ENCODE data around the gene DNLZ. TPM values are rescaled to one million over a fixed set of nuclear protein-coding genes. Genes with fewer than 3 reads are reported as not detected.

The DNLZ gene
- total RNA-seq, 1 donor from 2014 or later: 15.5 TPM

DNA sequence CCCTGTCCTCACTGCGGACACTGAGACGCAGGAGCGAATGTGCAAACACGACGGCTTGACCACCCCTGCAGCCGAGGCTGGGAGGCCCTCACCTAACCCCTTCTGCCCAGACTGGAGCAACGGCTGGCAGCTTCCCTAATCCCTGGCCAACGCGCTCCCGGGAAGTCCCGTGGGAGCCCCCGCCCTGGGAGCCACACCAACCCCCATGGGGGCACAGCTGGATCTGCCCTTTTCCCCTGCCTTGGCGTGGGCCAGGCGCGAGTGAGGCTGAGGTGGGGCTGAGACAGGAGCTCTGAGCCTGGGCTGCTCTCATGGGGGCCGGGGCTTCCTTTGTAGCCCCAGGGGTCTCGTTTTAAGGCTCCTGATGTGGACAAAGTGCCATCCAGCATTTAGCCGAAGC lies 4.6 kb upstream of the DNLZ start:
- DNase-seq: no peak
- H3K27me3 ChIP-seq: no peaks in the 10 kb centered on the region
- no peak overlapping the region for H3K27ac ChIP-seq
- ATAC-seq: no peak
- intact Hi-C loops (cut with DNase I): no loop called here
- H3K4me1 ChIP-seq: peaks cover 14% of the 10 kb centered on the region
- H3K36me3 ChIP-seq: no peaks in the 10 kb centered on the region
- TF ChIP-seq, protein P1, sequence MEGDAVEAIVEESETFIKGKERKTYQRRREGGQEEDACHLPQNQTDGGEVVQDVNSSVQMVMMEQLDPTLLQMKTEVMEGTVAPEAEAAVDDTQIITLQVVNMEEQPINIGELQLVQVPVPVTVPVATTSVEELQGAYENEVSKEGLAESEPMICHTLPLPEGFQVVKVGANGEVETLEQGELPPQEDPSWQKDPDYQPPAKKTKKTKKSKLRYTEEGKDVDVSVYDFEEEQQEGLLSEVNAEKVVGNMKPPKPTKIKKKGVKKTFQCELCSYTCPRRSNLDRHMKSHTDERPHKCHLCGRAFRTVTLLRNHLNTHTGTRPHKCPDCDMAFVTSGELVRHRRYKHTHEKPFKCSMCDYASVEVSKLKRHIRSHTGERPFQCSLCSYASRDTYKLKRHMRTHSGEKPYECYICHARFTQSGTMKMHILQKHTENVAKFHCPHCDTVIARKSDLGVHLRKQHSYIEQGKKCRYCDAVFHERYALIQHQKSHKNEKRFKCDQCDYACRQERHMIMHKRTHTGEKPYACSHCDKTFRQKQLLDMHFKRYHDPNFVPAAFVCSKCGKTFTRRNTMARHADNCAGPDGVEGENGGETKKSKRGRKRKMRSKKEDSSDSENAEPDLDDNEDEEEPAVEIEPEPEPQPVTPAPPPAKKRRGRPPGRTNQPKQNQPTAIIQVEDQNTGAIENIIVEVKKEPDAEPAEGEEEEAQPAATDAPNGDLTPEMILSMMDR (IDR thresholded peaks at IDR 0.05): no peak
- H3K4me3 ChIP-seq: no peak overlapping the region
- H3K9me3 ChIP-seq: no peaks in the 10 kb centered on the region

DNA sequence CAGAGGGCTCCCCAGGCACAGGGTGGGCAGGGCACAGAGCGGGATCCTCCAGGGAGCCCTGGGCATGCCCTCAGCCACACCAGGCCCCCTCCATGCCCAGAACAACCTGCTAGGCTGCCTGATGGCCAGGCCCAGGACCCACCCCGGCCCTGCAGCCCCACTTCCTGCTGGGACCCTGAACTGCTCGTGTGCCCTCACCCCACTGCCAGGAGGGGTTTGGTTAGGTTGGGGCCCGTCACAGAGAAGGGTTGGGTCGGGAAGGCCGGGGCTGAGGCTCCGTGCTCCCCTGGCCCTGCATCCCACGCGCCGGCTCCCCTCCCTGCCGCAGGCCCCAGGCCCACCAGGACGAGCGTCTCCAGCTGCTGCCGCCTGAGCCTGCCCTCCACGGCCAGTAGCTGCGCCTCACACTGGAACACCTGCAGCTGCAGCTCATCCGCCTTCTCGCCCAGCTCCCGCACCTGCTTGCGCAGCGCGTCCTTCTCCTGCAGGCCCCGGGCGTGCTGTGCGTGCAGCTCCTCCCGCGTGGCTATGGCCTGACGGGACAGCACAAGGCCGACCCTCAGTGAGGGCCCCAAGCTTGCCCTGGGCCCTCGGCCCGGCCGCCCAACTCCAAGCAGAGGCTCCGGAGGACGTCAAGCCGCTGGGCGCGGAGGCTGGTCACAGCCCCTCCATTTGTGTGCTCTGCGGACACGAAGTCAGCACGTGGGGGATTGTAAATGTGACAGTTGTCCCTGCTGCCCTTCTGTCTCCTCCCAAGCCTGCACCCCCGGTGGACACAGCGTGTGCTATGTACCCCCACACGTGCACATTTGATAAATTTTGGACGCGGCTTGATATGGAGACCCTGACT lies 4.0 kb upstream of the DNLZ start:
- no peaks in the 10 kb centered on the region for H3K27me3 ChIP-seq
- DNase-seq (no peak), ATAC-seq (no peak)
- no peaks in the 10 kb centered on the region for H3K9me3 ChIP-seq
- TF ChIP-seq, protein P1 (IDR thresholded peaks at IDR 0.05): no peak
- intact Hi-C loops (cut with DNase I): no loop called here
- no peak overlapping the region for H3K27ac ChIP-seq
- no peaks in the 10 kb centered on the region for H3K36me3 ChIP-seq
- peaks cover 15% of the 10 kb centered on the region for H3K4me1 ChIP-seq
- no peak overlapping the region for H3K4me3 ChIP-seq

DNA sequence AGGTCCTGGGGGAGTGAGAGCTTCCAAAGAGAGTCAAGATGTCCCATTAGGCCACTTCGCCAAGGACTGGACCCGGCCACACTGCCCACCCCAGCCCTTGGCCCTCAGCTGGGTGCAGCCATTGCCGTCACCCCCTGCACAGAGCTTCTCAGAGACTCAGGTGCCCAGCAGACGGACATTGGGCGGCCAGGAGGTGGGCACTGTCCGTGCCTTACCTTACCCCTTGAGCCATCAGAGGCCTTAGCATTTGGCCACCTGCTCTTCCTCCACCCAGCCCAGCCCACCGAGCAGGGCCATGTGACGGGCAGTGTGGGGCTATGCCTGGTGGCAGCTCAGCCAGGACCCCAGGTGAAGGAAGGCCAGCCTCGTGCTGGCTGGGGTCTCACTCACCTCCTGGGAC lies 3.3 kb upstream of the DNLZ start:
- TF ChIP-seq, protein P1 (IDR thresholded peaks at IDR 0.05): no peak
- Histone ChIP-seq H3K27me3 (no peaks in the 10 kb centered on the region), H3K36me3 (no peaks in the 10 kb centered on the region), H3K27ac (no peak overlapping the region), H3K4me1 (peaks cover 12% of the 10 kb centered on the region), H3K9me3 (no peaks in the 10 kb centered on the region), H3K4me3 (no peak overlapping the region)
- intact Hi-C loops (cut with DNase I): no loop called here
- no peak for ATAC-seq
- no peak for DNase-seq

DNA sequence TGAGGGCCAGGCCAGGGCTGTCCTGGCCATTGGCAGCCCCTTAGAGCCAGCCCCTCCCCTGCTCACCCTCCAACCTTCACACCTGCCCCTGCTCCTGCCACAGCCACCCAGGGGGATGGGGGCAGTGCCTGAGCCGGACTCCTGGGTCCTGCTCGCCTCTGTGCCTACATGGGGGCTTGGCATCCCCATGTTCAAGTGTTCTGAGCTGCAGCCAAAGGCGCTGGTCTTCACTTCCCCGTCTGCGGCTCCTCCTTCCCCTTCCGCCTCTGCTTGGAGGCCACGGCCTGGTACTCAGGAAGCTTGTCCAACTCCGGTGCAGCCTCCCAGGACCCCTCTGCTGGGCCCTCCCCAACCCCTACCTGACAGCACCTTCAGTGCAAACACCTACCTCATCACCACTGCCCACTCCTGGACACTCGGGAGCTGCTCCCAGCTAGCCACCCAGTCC lies 2.3 kb upstream of the DNLZ start:
- no peaks in the 10 kb centered on the region for H3K27me3 ChIP-seq
- H3K9me3 ChIP-seq: no peaks in the 10 kb centered on the region
- intact Hi-C loops (cut with DNase I): no loop called here
- H3K4me3 ChIP-seq: no peak overlapping the region
- H3K4me1 ChIP-seq: peaks cover 12% of the 10 kb centered on the region
- H3K27ac ChIP-seq: peak overlapping the region; percentile 24
- ATAC-seq (no peak), DNase-seq (no peak)
- no peaks in the 10 kb centered on the region for H3K36me3 ChIP-seq
- TF ChIP-seq, protein P1 (IDR thresholded peaks at IDR 0.05): no peak

DNA sequence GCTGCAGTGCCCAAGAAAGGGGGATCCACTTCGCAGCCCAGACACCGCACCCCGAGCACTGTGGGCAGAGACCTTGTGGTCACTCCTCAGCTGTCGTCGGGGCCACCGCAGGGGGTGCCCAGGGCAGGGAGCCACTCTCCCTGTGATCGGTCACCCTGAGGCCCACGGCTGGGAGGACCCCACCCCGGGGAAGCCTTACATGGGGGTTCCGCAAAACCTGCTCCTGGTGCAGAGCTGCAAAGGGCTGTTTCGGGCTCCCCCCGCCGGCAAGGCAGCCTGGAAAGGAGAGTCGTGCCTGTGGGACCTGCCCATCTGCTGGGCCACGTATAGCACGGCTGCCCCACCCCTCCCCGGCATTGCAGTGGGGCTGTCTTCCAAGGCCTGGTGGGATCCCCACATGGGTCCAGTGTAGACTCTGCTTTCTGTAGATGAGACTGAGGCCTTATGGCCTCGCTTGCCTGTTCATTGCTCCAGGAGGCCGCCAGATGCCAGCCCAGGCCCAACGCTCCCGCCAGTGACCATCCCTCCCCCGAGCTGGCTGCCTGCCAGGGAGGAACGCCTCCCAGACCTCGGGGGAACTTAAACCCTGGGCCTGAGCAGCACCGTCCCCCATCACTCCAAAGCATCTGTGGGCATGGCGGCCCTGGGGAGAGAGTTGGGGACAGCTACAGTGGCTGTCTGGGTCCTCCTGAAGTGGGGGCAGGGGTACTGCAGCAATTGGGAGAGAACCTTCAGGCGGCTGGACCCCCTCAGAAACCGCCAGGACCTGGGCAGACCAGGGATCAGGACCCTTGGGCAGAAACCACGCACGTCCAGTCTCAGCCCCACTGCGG lies 1.6 kb upstream of the DNLZ start:
- no peak overlapping the region for H3K4me3 ChIP-seq
- intact Hi-C loops (cut with DNase I): no loop called here
- peak overlapping the region; percentile 24 for H3K27ac ChIP-seq
- no peak for DNase-seq
- peaks cover 12% of the 10 kb centered on the region for H3K4me1 ChIP-seq
- no peaks in the 10 kb centered on the region for H3K27me3 ChIP-seq
- no peaks in the 10 kb centered on the region for H3K36me3 ChIP-seq
- no peaks in the 10 kb centered on the region for H3K9me3 ChIP-seq
- ATAC-seq: no peak
- TF ChIP-seq, protein P1 (IDR thresholded peaks at IDR 0.05): no peak
